GM12872 (cell line): ENCODE results near the gene PDE4B.

Experiments
- TF ChIP-seq, protein P1 (sequence below): IDR thresholded peaks from 3 replicates; pipeline ENCODE4 v1.5.1; 2011; ENCODE audit warnings: low read depth, mild to moderate bottlenecking, low read length, moderate library complexity; ENCODE audit not compliant: insufficient read depth

PDE4B gene

DNA sequence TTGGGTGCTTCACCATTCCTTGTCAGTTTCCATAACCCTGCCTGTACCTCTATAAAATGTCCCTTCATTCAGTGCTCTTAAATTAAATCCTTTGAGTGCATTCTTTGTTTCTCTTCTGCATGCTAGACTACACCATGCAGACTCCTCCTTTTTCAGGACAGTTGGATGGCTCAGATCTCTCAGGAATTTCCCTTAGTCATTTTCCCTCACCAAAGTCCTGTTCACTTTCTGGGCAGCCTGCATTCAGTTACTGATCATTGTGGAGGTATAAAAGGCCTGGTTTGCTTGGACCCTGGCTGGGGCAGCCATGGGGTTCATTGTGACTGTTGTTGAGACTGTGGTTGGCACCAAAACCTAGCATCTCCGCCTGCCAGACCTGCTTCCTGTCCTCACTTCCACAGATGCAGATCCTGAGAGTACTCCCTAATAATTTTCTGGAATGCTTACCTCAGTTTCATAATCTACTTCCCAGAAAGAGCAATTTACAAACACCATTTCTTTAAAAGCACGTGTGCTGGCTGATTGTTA is 88.4 kb downstream of the PDE4B start:
- TF ChIP-seq, protein P1, sequence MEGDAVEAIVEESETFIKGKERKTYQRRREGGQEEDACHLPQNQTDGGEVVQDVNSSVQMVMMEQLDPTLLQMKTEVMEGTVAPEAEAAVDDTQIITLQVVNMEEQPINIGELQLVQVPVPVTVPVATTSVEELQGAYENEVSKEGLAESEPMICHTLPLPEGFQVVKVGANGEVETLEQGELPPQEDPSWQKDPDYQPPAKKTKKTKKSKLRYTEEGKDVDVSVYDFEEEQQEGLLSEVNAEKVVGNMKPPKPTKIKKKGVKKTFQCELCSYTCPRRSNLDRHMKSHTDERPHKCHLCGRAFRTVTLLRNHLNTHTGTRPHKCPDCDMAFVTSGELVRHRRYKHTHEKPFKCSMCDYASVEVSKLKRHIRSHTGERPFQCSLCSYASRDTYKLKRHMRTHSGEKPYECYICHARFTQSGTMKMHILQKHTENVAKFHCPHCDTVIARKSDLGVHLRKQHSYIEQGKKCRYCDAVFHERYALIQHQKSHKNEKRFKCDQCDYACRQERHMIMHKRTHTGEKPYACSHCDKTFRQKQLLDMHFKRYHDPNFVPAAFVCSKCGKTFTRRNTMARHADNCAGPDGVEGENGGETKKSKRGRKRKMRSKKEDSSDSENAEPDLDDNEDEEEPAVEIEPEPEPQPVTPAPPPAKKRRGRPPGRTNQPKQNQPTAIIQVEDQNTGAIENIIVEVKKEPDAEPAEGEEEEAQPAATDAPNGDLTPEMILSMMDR: no peak

DNA sequence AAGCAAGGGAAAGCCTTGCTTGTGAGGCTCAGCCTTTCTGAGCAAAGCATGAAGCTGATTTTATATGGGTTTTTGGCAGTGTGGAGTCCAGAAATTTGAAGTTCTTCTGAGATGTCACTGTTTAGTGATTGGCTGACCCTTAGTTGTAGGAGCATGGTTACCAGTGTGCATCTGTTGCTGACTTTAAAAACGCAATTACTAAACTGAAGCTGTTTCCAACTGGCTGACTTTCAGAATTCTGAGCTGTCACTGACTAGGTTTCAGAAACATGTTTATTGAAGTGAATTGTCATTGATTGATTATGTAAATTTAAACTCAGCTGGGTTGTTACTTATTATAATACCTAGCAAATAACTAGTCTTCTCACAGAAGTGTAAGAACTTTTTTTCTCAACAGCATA is 89.4 kb downstream of the PDE4B start:
- TF ChIP-seq, protein P1: no peak

DNA sequence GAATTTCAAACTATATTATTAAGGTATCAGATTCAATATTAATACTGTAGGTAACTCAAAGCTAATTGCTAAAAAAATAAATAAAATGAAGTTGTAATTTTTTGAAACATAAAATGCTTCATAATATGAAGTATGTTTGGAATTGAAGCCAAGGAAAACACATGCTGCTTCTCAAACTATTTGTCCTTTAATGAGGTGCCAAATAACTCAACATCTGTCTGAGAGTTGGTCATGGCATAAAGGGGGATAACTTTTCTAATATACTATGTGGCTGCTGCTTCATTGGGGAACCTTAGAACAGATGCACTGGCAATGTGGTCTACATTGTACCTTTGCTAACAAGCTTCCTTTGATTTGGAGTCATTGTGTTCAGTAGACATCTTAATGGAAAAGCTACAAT is 96.7 kb downstream of the PDE4B start:
- TF ChIP-seq, protein P1: no peak

DNA sequence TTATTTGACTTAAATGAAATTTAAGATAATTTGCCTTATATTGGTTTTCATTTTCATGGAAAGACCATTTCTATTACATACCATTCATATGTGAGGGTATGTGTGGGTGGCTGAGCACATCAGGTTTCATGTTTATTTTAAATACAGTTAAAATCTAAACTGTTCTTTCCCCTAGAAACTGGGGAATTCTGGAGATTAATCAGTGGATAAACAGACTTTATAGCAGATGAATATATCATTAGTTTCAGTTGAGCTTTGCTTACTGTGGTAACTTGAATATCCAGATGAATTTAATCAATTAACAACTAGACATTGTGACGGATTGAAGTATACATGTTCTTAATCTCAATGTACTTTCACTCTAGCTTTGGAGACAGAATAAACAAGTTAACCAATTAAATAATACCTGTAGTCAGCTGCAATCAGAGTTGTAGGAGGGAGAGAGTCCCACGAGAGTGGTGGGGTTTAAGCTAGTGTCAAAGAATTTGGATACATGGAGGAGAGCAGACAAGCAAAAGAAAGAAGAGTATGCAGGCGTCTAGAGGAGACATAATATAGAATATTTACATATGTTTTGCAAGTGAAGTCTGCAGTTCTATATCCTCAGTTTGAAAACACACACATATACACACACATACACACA is 97.6 kb downstream of the PDE4B start:
- TF ChIP-seq, protein P1: no peak

DNA sequence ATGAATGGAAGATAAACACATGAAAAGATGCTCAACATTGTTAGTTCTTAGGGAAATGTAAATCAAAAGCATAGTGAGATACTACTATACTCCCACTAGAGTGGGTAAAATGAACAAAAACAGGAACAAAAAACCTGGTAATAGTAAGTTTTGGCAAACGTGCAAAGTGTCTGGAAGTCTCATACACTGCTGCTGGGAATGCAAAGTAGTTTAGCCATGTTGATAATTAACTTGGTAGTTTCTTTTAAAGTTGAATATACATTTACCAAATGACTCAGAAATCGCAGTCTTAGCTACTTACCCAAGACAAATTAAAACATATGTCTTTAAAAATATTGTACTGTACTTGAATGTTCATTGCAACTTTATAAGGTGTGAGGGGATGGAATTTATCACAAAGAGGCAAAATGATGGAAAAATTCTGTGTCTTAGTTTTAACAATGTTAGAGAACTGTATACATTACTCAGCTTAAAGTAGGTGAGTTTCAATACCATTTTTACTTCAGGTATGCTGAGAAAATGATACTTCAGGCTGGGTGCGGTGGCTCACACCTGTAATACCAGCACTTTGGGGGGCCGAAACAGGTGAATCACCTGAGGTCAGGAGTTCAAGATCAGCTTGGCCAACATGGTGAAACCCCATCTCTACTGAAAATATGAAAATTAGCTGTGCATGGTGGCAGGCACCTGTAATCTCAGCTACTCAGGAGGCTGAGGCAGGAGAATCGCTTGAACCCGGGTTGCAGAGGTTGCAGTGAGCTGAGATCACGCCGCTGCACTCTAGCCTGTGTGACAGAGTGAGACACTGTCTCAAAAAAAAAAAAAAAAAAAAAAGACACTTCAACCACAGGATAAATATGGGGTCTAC is 102.3 kb downstream of the PDE4B start:
- TF ChIP-seq, protein P1: no peak

DNA sequence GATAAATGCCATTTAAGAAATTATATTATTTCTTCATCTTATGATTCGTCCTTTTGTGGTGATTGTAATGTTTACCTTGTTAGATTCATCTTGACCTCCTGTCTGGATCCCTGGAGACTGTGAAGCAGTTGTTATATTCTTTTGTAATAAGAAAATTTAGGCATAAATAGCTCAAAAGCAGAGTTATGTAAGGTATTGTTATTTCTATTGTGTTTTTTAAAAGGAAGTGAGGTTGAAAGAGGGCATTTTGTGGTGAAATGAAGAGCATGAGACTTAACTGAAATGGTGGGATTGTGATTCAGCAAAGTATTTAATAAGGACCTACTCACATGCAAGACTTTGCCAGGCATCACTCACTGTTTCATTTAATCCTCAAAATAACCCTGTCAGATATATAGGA is 104.0 kb downstream of the PDE4B start:
- TF ChIP-seq, protein P1: no peak

DNA sequence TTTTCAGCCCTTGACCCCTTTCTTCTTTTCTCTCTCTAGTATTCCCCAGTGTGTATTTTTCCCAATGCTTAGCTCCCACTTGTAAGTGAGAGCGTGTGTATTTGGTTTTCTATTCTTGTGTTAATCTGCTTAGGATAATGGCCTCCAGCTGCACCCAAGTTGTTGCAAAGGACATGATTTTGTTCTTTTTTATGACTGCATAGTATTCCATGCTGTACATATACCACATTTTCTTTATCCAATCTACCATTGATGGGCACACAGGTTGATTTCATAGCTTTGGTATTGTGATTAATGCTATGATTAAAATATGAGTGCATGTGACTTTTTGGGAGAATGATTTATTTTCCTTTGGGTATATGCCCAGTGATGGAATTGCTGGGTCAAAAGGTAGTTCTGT is 104.8 kb downstream of the PDE4B start:
- TF ChIP-seq, protein P1: no peak
